ENCODE measurements around the gene LY9. TPM values are rescaled to one million over a fixed set of nuclear protein-coding genes. Genes with fewer than 3 reads are reported as not detected.

The LY9 gene
- total RNA-seq, 1 experiment from 2014 or later: not detected

DNA sequence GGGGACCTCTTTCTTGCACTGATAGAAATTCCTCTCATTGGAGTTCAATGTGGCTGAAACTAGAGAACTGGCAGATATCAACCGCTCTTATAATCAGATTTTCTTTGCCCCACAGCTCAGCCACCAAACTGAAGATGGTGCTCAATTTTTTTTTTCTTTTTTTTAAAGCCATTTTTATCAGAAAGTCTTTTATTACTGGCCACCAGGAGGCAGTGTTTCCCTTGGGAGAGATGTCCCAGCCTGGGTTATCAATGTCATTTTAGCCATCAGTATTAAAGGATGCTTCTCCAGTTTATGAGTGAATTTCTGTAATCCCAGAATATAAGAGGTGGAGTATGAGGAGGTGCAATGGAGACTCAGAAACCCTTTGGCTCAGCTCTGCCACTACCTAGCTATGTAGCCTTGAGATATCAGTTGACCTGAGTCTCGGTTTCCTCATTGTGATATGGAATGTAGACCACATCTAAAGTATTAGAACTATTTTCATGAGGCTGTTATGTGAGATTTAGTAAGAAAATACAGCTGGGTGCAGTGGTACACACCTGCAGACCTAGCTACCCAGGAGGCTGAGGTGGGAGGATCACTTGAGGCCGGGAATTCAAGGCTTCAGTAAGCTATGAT lies 39.1 kb downstream of the LY9 start:
- Mint-ChIP-seq H3K4me1 (peaks cover 21 to 24% of the 10 kb centered on the region in 2 experiments), H3K36me3 (ENCODE audit: insufficient read depth in 1 of 3, low read depth in 3 of 3) (no peaks in the 10 kb centered on the region), H3K27ac (no peak overlapping the region), H3K27me3 (ENCODE audit: low read depth) (no peaks in the 10 kb centered on the region), H3K9me3 (no peaks in the 10 kb centered on the region), H3K4me3 (no peak overlapping the region)
- Histone ChIP-seq H4K20me1 (ENCODE audit: control insufficient read depth, insufficient read depth, insufficient read length) (no peaks in the 10 kb centered on the region), H3K9me3 (ENCODE audit: control insufficient read depth, low read depth, low read length) (no peaks in the 10 kb centered on the region), H2AFZ (ENCODE audit: low read length) (no peak overlapping the region), H2AK5ac (ENCODE audit: insufficient read length, low read length) (no peak overlapping the region), H3K23me2 (ENCODE audit: insufficient read length, low read depth, low read length, poor library complexity, severe bottlenecking) (no peaks in the 10 kb centered on the region), H2BK20ac (ENCODE audit: low read depth, low read length, poor library complexity, severe bottlenecking) (no peak overlapping the region), H3K4me1 (ENCODE audit: insufficient read depth, low read length) (no peaks in the 10 kb centered on the region), H3K27me3 (ENCODE audit: insufficient read depth, low read length) (no peaks in the 10 kb centered on the region), H3K56ac (ENCODE audit: insufficient read length, low read depth, low read length) (no peak overlapping the region), H3K23ac (ENCODE audit: insufficient read length, low read depth, low read length) (no peak overlapping the region), H3T11ph (ENCODE audit: low read length) (no peak overlapping the region), H3K79me2 (ENCODE audit: insufficient read depth, low read length) (no peaks in the 10 kb centered on the region), H3K27ac (ENCODE audit: insufficient read length, low read depth, low read length) (no peak overlapping the region), H3K79me1 (ENCODE audit: insufficient read depth, low read depth, low read length, poor library complexity, severe bottlenecking) (no peaks in the 10 kb centered on the region), H2BK120ac (ENCODE audit: low read depth, low read length, poor library complexity, severe bottlenecking) (no peak overlapping the region), H4K8ac (replicated peaks; ENCODE audit: insufficient read length, low read depth, low read length) (no peak overlapping the region), H3K14ac (ENCODE audit: insufficient read depth, low read length) (no peak overlapping the region), H4K91ac (ENCODE audit: insufficient read length, low read depth, low read length) (no peak overlapping the region), H3K9ac (ENCODE audit: extremely low read depth, insufficient read length, low read length) (no peak overlapping the region), H2BK12ac (ENCODE audit: insufficient read length, low read depth, low read length) (no peak overlapping the region), H2BK15ac (ENCODE audit: low read depth, low read length) (no peak overlapping the region), H2BK5ac (ENCODE audit: insufficient read length, low read length) (no peak overlapping the region), H3K4ac (ENCODE audit: low read depth, low read length) (no peak overlapping the region), H3K4me2 (ENCODE audit: insufficient read depth, insufficient read length, low read length) (no peak overlapping the region), H3K18ac (ENCODE audit: insufficient read length, low read depth, low read length) (no peak overlapping the region), H4K5ac (ENCODE audit: insufficient read length, low read depth, low read length) (no peak overlapping the region)
- no CpG with 5 or more reads among the region's 3 CpGs for WGBS (ENCODE audit: extremely low coverage, insufficient read length, low lambda C conversion rate)
- DNase-seq: no peak
- TF ChIP-seq, protein P1, sequence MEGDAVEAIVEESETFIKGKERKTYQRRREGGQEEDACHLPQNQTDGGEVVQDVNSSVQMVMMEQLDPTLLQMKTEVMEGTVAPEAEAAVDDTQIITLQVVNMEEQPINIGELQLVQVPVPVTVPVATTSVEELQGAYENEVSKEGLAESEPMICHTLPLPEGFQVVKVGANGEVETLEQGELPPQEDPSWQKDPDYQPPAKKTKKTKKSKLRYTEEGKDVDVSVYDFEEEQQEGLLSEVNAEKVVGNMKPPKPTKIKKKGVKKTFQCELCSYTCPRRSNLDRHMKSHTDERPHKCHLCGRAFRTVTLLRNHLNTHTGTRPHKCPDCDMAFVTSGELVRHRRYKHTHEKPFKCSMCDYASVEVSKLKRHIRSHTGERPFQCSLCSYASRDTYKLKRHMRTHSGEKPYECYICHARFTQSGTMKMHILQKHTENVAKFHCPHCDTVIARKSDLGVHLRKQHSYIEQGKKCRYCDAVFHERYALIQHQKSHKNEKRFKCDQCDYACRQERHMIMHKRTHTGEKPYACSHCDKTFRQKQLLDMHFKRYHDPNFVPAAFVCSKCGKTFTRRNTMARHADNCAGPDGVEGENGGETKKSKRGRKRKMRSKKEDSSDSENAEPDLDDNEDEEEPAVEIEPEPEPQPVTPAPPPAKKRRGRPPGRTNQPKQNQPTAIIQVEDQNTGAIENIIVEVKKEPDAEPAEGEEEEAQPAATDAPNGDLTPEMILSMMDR (conservative IDR thresholded peaks at IDR 0.05): peak; percentile 79
